NCI-H2107 treated with DMSO at 0.1 percent for 48 hours (cell line): ENCODE data around the gene NEUROD2.

ENCODE experiments used
- DNase-seq: peaks from one replicate; lab custom pipeline; 2025; ENCODE audit not compliant: unreplicated experiment; lab: John Stamatoyannopoulos, UW

NEUROD2 gene

GRCh38 chr17:39635614-39636176, 28.0 kb upstream of the NEUROD2 start:
- no peak for DNase-seq

- peak; percentile 26 for DNase-seq
Observed at GRCh38 chr17:39634384-39634871, 26.7 kb upstream of the NEUROD2 start.

DNA sequence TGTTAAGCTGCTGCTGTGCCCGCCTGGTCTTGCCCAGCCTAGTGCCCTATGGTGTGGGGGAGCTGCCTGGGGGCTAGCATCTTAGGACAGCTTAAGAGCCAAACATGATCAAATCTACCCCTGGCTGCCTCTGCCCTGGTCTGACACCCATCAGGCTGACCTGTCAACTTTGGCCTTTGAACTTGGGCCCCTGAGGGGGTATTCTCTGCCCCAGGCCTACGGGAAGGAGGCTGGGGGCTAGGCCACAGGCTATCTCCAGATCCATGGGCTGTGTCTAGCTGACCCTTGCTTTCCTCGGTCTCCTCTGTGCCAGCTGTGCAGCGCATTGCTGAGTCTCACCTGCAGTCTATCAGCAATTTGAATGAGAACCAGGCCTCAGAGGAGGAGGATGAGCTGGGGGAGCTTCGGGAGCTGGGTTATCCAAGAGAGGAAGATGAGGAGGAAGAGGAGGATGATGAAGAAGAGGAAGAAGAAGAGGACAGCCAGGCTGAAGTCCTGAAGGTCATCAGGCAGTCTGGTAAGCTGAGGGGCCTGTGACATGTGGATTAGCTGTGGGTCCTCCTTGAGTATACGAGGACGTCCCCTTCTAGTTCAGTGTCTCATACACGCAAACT, 26.0 kb upstream of the NEUROD2 start:
- DNase-seq: no peak

- peak; percentile 53 for DNase-seq
Observed at GRCh38 chr17:39632153-39632941, 24.6 kb upstream of the NEUROD2 start.

DNA sequence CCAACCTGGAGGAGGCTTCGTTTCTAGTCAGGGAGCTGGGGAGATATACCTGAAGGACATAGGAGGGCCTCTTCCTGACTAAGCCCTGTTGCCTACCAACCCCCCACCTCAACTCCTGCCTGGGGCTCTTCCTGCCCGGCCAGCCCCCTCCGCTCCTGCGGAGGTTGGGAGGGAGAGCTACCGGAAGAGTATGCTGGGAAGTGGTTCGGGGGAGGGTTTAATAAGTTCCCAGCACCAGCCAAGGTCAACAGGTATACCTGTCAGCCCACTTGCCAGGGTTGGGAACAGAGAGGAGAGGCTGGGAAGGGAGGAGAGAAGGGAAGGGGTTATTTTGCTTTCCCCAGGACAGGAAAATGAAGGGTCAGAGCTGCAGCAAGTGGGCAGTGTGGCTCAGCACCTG, 23.7 kb upstream of the NEUROD2 start:
- DNase-seq: no peak

DNA sequence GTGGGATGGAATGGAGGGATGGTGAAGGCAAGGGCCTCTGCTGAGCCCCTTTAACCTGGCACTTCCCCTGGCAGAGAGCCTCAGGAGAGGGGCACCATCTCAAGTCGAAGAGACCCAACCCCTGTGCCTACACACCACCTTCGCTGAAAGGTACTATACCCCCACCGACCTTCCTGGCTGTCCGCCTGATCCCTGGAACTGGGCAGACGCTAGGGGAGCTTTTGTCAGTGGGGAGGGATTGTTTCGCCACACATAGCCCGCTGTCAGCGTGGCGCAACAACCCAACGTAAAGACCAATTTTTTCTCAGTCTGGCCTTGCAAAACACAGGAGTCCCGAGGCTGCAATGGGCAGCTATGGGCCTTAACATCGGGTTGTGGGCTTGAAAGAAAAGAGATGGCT, 22.2 kb upstream of the NEUROD2 start:
- DNase-seq: no peak

- peak; percentile 74 for DNase-seq
Observed at GRCh38 chr17:39629494-39629880, 21.8 kb upstream of the NEUROD2 start.

DNA sequence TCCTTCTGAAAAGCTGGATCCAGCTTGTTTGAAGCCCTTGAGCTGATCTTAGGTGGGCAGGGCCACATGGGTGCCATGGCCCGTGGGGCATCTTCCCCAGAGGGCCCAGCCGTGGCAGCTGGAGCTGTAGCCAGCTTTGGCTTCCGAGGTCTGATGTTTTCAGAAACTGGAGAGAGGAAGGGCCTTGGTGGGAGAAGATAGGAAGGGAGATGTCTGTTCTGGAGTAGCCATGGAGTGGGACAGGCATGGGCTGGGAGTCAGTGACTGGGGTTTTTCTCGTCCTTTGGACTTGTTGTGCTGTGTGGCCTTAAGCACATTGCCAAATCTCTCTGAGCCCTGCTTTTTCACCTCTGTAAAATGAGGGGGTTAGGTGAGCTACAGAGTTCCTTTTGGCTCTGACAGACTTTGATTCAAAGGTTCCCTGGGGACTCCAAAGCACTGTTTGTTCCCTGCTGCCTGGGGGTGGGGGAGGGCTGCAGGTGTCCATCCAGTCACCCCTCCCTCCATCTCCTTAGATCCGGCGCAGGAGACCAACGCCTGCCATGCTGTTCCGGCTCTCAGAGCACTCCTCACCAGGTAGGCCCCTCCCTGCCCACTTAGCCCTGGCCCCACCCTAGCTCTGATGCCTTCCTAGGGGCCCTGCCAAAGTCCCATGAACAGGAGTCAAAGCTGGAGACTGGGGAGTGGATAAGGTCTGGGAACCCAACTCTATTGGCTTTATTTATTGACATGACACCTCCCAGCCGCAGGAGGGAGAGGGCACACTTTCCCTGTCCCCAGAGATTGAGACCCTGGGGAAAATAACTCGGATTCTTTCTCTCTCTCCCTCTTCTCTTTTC, 21.2 kb upstream of the NEUROD2 start:
- peak; percentile 82 for DNase-seq

DNA sequence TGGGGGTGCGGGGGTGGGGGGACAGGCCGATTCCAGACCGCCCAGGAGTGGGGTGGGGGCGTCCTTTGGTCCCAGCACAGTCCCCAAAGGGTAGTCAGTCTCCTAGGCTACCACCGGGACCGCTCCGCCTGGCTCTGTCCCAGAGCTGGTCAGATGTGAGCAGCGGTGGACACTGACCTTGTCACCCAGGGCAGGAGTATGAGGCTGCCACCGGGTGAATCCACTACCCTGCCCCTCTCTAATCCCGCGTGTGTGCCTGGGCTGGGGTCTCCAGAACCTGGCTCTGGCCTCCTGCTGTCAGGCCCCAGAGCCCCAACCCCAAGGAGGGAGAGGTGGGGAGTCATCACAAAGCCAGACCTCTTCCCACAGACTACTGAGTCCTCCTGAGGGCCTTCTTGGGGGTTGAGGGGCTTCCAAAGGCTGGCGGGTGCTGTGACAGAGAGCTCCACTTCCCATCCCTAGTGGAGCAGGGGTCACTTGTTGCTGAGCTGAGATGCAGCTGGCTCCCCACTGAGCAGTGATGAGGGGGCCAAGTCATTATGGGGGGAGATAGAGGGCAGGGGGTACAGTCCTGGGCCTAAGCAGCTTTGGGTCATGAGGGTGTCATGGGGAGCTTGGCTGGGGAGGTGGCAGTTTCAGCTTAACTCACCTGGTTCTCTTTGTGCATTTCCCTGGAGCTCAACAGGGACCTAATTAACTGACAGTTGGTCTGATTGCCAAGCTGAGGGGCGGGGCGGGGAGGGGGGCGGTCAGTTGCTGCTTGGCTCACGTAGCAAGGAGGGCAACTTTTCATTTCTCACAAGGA, 20.2 kb upstream of the NEUROD2 start:
- peak; percentile 61 for DNase-seq

DNA sequence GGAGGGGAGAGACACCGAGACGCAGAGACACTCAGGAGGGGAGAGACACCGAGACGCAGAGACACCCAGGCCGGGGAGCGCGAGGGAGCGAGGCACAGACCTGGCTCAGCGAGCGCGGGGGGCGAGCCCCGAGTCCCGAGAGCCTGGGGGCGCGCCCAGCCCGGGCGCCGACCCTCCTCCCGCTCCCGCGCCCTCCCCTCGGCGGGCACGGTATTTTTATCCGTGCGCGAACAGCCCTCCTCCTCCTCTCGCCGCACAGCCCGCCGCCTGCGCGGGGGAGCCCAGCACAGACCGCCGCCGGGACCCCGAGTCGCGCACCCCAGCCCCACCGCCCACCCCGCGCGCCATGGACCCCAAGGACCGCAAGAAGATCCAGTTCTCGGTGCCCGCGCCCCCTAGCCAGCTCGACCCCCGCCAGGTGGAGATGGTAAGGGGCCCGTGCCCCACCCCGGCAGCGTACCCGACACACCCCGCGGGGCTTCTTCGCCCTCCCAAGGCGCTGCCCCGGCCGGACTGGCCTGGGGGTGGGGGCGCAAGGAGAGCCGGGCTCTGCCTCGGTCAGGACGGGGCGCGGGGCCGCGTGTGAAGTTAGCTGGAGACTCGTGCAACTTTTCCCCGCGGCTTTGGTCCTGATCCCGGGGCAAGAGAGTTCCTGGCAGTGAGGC, 19.5 kb upstream of the NEUROD2 start:
- no peak for DNase-seq

DNA sequence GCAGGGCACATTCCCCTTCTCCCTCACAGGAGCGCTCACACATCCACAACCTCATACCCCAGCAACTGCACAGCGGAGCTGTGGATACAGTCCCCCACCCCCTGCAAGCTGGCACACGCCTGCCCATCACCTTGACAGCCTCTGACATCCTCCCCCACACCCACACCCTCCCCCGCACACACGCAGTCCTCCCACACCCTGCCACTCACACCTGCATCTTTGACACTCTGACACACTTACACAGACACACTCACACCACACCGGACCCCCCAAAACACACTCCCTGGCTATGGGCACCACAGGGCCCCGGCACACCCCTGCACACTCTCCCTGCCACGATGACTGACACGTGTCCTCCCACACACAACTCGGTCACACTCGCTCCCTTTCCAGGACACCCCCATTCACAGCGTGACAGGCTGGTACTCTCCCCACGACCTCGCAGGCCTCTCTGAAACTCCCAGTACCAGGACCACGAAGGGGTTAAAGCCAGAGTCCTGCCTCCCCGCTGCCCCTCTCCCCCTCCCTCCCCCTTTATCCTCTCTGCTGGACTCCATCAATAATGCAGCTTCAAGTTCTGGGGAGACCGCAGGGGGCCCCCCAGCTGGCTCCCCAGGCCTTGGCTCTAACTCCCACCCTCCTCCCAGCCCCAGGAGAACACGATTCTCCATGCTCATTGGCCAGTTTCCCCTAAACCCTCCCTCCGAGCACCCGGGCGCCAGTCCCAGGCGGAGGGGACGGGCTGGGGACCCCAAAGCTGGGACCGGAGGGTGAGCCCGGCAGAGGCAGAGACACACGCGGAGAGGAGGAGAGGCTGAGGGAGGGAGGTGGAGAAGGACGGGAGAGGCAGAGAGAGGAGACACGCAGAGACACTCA, 18.7 kb upstream of the NEUROD2 start, which contains the start of gene PPP1R1B:
Gene PPP1R1B, plus strand, starts transcription at position 782 of the 876 bp plus-strand sequence. CDS start 441 bp downstream, outside the sequence.
- peak; percentile 35 for DNase-seq

- DNase-seq: no peak
Observed at GRCh38 chr17:39625198-39625785, 17.6 kb upstream of the NEUROD2 start.

DNA sequence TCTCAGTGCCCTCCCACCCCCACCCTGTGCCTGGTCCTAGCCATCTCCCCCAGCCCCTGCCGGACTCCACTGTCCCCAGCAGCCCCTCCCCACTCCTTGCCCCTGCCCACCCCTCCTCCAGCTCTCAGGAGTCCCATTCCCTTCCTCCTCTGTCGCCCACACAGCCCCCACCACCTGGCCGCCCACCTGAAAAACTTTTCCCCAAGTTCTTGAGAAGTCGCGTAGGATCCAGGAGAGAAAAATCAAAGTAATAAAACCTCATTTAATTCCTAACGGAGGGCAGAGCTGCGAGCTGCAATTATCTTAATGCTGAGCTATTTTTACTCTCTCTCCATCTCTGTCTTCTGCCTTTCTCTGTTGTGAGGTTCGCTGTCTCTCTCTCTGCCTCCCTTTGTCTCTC, 16.6 kb upstream of the NEUROD2 start:
- no peak for DNase-seq

DNA sequence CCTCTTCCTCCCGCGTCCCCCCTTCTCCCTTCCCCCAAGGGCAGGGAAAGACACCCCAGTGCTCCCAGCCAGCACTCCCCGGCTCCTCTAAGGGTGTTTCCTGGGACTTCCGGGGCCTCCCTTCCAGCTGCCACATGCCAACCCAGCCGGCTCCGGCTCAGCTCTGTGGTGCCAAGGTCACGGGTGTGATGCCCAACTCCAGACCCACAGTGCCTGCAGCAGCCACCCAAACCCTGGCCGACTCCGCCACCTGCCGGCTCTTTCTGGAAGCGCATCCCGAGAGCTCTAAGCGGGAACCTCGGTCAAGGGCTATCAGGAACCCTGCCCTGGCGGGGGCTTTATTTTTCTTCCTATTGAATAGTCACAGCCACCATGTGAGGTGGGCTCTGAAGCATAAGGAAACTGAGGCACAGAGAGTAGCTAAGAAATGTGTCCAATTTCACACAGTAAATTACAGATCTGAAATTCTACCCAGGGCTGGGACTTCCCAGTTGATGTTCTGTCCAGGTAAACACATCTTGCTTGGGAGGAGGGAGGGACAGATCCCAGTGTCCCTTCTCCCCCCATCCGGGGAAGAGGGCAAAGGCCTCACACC, 15.7 kb upstream of the NEUROD2 start:
- DNase-seq: peak; percentile 74

- DNase-seq: no peak
Observed at GRCh38 chr17:39622380-39623006, 14.8 kb upstream of the NEUROD2 start.

DNA sequence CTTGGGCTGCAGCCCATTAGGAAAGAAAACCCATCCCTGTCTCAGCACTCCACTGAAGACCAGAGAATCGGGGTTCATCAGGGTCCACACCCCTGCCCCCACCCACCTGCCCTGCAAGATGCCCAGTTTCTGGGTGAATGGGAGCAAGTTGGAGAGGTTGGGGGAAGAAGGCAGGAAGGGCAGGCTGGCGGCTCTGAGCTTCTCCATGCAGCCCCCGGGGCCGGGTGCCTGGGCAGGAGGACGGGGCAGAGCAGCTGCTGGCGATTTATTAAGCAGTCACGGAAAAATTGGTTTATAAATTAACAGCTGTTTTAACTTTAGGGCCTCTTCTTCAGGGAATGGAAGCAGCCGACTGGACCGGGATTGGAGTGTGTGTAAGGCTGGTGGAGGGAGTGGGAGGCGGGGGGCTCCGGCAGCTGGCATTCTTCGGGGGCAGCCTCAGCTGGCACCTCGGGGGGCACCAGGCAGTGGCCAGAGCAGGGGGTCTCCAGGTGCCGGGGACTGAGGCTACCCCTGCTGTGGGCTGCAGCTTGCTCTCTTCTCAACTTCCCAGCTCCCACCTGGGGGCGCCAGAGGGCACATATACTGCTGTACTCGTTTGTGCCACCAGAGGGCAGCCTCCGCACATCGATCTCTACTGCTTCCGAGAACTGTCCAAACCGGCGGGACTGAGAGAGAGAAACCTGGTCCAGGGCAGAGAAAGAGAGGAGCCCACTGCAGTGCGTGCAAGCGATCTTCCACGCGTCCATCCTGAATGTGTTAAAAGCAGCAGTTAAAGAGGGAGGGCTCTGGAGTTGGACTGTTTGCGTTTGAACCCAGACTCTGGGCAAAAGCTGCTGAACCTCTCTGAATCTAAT, 14.0 kb upstream of the NEUROD2 start:
- DNase-seq: peak; percentile 61

DNA sequence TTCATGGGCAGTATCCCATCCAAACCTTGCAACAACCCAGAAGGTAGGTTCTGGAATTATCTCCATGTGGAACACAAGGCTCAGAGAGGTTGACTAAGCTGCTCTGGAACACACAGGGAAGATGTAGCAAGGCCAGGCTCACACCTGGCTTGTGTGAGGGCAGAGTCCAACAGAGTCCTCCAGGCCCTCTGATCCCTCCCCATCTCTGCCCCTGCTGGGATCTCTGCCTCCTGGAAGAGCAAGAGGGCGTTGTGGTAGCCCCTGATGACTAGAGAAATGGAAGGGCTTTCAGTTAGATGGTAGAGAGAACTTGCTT, 12.0 kb upstream of the NEUROD2 start:
- DNase-seq: no peak
